Right kidney (tissue), 1 donor: ENCODE data around the gene PIP5K1A.

ENCODE experiments used
- DNase-seq: peaks from one replicate; pipeline ENCODE4 v3.0.0-alpha.2; 2016

The PIP5K1A gene

DNA sequence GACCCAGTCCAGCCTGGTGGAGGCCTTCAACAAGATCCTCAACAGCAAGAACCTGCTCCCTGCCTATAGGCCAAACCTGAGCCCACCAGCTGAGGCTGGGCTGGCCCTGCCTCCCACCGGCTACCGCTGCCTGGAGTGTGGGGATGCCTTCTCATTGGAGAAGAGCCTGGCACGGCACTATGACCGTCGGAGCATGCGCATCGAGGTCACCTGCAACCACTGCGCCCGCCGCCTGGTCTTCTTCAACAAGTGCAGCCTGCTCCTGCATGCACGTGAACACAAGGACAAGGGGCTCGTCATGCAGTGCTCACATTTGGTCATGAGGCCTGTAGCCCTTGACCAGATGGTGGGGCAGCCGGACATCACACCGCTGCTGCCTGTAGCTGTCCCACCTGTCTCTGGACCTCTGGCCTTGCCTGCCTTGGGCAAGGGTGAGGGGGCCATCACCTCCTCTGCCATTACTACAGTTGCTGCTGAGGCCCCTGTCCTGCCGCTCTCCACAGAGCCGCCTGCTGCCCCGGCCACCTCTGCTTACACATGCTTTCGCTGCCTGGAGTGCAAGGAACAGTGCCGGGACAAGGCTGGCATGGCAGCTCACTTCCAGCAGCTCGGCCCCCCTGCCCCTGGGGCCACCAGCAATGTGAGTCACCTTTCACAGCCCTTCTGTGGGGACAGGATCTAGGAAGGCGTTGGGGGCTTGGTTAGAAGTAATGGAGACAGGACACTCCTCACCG lies 89.6 kb downstream of the PIP5K1A start:
- DNase-seq: no peak

GRCh38 chr1:151288502-151288901 lies 90.2 kb downstream of the PIP5K1A start:
- DNase-seq: no peak

- no peak for DNase-seq
These were observed 91.0 kb downstream of the PIP5K1A start for GRCh38 chr1:151289080-151289935.

- no peak for DNase-seq
These were observed 91.8 kb downstream of the PIP5K1A start for GRCh38 chr1:151289991-151290708.

DNA sequence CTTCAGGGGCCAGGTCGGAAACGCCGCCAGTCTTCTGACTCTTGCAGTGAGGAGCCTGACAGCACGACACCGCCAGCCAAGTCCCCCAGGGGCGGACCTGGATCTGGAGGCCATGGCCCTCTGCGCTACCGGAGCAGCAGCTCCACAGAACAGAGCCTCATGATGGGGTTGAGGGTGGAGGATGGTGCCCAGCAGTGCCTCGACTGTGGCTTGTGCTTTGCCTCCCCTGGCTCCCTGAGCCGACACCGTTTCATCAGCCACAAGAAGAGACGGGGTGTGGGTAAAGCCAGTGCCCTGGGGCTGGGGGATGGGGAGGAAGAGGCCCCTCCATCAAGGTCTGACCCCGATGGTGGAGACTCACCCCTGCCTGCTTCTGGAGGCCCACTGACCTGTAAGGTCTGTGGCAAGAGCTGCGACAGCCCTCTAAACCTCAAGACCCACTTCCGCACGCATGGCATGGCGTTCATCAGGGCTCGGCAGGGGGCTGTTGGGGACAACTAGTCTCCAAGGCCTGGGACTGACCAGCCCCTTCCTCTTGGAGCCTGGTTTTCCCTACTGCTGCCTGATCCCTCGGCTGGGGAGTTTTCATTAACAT lies 92.5 kb downstream of the PIP5K1A start:
- DNase-seq: no peak

DNA sequence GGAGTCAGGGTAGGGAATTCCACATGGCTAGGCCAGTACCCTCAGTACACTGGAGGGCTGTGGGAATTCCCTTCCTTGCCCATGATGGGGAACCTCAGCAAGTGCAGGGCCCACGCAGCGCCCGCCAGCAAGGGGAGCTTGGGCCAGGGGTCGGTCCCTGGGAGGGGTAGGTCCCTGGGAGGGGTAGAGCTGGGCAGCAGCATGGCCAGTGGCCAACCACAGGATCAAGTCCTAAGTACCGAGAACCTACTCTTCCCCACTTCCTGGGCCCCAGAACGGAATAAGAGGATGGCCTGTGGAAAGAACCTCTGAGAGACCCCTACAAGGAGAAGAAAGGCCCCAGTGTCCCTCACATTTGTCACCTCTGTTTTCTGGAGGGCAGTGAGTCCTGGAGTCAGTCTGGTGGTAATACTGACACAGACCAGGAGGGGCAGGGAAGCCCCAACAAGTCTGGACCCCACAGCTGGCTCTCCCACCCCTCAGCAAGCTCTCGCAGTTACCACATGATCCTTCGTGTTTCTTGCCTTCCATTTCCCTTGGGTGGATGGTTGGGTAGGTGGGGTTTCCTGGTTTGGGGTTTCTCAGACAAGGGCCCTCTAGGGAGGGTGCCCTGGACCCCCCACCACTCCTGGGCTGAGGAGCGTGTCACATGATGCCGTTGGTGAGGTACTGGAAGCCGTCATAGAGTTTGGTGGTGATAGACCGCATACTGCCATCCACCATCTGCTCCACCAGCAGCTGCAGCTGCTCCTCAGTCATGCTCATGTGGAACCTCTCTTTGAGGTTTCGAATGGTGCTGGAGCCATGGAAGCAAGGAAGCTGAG lies 94.1 kb downstream of the PIP5K1A start:
- DNase-seq: no peak

GRCh38 chr1:151293093-151293492 lies 94.7 kb downstream of the PIP5K1A start:
- no peak for DNase-seq

GRCh38 chr1:151294742-151295462 lies 96.5 kb downstream of the PIP5K1A start:
- no peak for DNase-seq
